AG09319 (cell line): ENCODE data around the gene WRNIP1.

Experiments used
- DNase-seq: peaks from one replicate; pipeline ENCODE4 v3.0.0-alpha.2; 2010; ENCODE audit warnings: low read depth; ENCODE audit errors: extremely low read depth
- TF ChIP-seq, protein P1 (sequence below): IDR thresholded peaks from 2 replicates; pipeline ENCODE4 v1.5.1; 2011; ENCODE audit warnings: low read depth, mild to moderate bottlenecking, inconsistent platforms, low read length, moderate library complexity

WRNIP1 gene

DNA sequence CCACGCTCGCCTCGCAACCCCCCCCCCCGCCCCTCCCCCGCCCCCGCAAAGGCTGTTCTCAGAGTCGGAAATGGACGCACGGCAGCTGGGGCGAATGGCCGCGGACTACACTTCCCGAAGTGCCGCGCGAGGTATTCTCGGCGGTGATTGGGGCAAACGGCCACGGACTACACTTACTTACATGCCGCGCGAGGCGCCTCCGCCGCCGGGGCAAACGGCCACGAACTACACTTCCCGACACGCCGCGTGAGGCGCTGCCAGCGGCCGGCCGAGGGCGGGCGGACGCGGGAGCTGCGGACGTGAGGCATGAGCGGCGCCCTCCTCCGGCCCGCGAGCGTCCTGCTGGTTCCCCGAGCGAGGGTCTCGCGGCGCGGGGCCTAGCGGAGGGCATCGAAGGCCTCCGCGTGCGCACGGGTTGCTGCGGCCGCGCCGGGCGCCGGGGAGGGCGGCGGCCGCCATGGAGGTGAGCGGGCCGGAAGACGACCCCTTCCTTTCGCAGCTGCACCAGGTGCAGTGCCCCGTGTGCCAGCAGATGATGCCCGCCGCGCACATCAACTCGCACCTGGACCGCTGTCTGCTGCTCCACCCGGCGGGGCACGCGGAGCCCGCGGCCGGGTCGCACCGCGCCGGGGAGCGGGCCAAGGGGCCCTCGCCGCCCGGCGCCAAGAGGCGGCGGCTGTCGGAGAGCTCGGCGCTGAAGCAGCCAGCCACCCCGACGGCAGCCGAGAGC lies at the start of gene WRNIP1:
Gene WRNIP1 (plus strand): TSS at position 228 of the 730 bp plus-strand sequence. CDS start 230 bp downstream, at position 458.
- DNase-seq = peak; percentile 99

DNA sequence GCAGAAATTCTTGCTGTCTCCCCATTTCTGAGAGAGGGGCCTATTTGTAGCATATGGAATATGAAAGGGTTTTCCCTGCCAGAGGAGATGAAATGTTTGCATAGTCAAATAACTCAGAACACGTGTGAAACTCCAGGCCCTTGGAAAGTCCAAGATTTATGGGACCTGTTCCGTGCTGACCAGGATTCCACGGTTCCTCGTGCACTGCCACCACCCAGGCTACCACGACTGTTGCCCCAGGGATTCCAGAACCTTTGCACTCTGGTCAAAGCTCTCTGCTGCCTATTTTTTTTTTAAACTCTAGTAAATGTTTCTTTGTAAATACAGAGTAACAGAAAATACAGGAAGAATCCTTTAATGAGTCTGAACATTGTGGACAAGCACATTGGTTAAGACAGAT lies 49.5 kb upstream of the WRNIP1 start:
- DNase-seq = no peak
- TF ChIP-seq, protein P1, sequence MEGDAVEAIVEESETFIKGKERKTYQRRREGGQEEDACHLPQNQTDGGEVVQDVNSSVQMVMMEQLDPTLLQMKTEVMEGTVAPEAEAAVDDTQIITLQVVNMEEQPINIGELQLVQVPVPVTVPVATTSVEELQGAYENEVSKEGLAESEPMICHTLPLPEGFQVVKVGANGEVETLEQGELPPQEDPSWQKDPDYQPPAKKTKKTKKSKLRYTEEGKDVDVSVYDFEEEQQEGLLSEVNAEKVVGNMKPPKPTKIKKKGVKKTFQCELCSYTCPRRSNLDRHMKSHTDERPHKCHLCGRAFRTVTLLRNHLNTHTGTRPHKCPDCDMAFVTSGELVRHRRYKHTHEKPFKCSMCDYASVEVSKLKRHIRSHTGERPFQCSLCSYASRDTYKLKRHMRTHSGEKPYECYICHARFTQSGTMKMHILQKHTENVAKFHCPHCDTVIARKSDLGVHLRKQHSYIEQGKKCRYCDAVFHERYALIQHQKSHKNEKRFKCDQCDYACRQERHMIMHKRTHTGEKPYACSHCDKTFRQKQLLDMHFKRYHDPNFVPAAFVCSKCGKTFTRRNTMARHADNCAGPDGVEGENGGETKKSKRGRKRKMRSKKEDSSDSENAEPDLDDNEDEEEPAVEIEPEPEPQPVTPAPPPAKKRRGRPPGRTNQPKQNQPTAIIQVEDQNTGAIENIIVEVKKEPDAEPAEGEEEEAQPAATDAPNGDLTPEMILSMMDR = no peak

More for the DNA sequence above, at the start of gene WRNIP1:
- TF ChIP-seq, protein P1 = peak; percentile 30

DNA sequence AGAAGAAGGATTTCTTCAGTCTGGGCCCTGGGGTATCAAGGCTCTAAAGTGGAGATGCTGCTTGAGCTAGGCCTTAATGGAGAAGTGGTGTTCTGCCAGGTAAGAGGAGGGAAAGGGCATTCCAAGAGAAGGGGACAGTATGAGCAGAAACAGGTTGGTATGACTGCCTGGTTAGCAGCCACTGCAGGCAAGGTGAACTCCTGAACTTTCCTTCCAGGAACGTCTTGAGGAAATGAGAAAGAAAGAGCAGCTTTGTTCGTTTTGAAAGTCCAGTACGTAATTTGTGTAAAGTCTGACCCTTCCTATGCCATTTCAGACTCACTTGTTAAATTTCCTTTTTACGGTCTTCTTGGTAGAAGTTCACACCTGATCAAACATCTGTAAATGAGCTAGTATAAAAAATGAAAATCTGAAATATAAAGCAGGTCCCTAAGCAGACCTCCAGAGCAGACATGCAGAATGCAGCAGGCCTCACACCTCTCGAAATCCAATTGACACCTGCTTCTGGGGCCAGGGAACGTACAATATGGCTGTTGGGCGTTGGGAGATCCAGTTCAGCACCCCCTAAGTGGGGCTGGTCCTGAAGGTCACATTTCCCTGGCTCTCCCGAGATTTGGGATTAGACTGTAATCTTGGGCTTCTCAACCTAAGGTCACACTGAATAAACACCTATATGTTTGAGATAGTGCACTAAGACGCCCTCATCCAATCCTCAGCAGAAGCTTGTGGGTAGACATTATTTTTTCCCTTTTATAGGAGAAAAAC lies 48.1 kb upstream of the WRNIP1 start:
- TF ChIP-seq, protein P1 = no peak
- no peak for DNase-seq

DNA sequence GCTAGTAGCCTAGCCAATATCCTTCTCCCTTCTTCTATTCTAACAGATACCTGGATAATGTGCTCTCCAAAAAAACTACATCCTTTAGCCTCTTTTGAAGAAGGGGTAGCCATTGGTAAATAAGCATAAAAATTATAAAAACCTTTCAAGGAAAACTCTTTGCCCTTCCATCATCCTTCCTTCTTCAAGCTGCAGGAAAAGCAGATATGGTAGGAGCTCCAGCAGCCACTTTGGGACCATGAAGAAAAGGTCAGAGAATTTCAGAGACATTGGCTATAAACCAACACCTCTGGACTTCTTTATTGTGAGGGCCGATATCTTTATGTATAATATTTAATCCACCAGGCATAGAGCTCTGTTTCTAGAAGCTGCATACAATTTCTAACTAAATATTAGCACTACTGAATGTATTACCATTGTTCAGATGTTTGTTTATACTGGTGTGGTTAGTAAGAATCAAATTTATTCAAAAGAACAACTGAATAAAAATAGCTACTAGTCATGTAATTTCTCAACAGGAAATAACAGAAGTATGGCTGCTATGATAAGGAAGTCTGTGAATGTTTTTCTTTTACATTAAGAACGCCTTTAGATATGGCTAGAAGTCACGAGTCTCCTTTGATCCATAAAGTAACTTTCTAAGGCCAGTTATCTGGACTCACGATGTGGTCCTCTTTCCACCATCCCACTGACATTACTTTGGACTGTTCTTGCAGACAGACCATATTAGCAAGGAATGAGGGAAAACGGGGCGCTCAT lies 46.7 kb upstream of the WRNIP1 start:
- TF ChIP-seq, protein P1 = no peak
- DNase-seq = no peak

DNA sequence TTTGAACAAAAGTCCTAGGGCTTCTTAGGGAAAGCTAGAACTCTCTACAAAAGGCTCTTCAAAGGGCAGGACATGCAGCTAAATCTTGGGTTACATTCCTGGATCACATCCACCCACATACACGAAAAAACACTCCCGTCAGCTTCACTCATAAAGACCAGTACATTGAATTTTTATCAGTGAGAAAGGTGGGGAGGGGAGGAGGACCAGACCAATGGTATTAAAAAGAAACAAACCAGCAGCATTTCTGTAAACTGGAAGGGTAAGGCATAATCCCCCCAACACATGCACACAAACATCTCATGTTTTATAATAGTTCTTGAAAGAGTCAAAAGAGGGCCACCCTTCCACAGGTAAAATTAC lies 46.1 kb upstream of the WRNIP1 start:
- TF ChIP-seq, protein P1 = no peak
- no peak for DNase-seq

DNA sequence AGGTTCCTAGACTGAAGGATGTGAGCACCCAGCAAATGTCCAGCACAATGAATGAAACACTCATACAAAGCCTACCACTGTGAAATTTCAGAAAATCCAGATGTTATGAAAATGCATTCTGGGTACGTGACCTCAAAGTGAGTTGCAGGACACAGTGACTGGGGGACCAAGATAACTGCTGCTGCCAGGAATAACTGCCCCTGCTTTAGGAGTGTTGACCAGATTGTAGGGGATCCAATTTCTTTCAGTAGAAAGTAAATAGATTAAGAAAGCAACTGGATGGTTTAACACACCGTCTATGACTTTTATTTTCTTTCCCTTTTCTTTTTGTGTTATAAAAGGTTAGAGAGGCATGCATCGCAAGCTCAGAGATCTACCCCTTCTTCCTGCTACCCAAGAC lies 44.0 kb upstream of the WRNIP1 start:
- TF ChIP-seq, protein P1 = no peak
- no peak for DNase-seq
